ENCODE data around the gene ITGA5.

ITGA5 gene

GRCh38 chr12:54431911-54432814 lies 13.1 kb upstream of the ITGA5 start:
- intact Hi-C loops (cut with DNase I) = no loop called here

DNA sequence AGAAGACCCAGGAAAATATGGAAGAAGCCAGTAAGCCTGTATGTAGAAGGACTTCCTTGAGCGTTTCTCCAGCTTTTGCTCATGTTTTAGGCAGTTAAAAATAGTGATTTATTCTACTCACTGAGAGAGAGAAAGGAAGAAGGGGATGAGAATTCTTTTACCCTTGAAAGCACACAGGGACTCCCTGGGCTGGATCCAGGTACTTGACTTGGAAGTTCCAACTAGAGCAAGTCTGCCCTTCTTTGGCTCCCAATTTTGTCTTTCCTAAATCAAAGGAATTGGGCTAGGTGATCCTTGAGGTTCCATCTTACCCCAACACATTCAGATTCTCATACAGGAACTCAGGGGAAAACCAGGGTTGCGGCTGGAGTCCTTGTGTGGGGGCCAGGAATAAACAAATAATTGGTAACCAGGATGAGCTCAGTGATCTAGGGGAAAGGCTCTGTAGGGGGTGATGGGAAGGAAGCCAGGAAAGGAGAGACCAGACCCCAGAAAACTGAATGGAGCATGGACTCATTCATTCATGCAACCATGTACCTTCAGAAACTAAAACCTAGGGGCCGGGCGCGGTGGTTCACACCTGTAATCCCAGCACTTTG lies 11.5 kb upstream of the ITGA5 start:
- intact Hi-C loops (cut with DNase I) = no loop called here
- DNase-seq = no peak

More at GRCh38 chr12:54431911-54432814, 13.1 kb upstream of the ITGA5 start:
- DNase-seq = no peak

- intact Hi-C loops (cut with DNase I) = no loop called here
- DNase-seq = no peak
Observed at GRCh38 chr12:54429014-54429471, 10.0 kb upstream of the ITGA5 start.

GRCh38 chr12:54428050-54429013 lies 9.3 kb upstream of the ITGA5 start:
- intact Hi-C loops (cut with DNase I) = no loop called here
- no peak for DNase-seq

DNA sequence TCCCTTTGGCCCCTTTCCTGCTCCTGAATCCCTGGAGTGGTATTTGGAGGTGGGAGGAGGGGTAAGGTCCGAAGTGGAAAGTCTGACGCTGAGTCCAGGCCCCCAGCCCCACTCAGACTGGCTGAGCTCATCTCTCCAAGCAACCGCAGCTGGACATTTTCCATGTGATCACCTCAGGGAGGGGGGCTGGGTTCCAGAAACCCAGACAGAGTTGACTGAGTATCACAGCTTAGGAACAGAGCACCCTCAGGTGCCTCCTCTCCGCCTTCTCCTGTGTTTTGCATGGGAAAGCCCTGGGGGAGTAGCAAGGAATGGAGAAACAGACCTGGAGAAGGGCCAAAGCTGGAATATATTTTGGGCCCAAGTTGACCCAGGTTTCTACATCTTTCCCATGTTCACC lies 8.0 kb upstream of the ITGA5 start:
- intact Hi-C loops (cut with DNase I) = no loop called here
- DNase-seq = no peak

GRCh38 chr12:54426690-54427089 lies 7.6 kb upstream of the ITGA5 start:
- intact Hi-C loops (cut with DNase I) = no loop called here
- DNase-seq = no peak

GRCh38 chr12:54425702-54426101 lies 6.6 kb upstream of the ITGA5 start:
- intact Hi-C loops (cut with DNase I) = no loop called here
- DNase-seq = no peak

GRCh38 chr12:54424224-54424623 lies 5.2 kb upstream of the ITGA5 start:
- DNase-seq = no peak
- intact Hi-C loops (cut with DNase I) = no loop called here

- DNase-seq = no peak
- intact Hi-C loops (cut with DNase I) = no loop called here
Observed at GRCh38 chr12:54423816-54424150, 4.7 kb upstream of the ITGA5 start.

DNA sequence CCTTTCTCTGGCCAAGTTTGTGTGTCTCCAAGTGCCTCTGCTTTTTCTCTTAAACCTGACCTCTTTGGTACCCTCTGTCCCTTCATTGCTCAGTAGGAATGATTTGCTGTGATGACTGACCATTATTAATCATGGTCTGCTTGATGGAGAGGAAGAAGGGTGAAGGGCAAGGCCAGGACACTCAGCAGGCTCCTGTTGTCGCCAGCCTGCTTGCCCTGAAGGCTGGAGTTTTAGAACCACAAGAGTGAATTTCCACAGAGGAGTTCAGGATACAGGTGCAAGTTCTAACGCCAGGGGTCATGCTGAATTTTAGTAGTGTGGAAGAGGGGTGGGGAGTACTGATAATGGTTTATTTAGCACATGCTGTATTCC lies 2.8 kb upstream of the ITGA5 start:
- intact Hi-C loops (cut with DNase I) = no loop called here
- no peak for DNase-seq

- intact Hi-C loops (cut with DNase I) = no loop called here
- no peak for DNase-seq
Observed at GRCh38 chr12:54421175-54421878, 2.3 kb upstream of the ITGA5 start.

- intact Hi-C loops (cut with DNase I) = no loop called here
- no peak for DNase-seq
Observed at GRCh38 chr12:54420766-54421144, 1.7 kb upstream of the ITGA5 start.

DNA sequence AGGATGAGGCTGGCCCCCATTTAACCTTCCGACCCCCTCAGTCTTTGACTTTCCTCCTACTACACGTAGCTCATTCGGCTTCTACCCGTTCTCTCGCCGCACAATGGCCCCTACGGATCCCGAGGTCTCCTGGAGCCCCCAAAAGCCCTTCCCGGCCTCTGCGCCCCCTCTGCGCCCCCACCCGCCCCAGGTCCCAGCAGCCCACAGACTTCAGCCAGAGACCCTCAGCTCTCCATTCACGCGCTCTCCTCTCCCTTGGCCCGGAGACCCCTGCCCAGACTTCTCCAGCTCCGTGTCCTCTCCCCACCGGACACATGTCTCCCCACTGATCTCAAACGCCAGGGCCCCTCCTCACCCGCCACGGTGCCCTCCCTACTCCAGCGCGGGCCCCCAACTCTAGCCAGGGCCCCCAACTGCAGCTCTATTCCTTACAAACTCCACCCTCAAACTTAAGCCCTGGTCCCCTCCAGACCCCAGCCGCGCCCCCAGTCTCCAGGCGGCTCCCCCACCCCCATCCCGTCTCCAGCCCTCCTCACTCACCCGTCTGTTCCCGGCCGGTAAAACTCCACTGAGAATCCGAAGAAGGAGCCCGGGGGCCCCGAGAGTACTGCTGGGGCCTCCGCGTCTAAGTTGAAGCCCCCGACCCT lies 502 bp downstream of the ITGA5 start:
- intact Hi-C loops (cut with DNase I) = no loop called here
- no peak for DNase-seq

DNA sequence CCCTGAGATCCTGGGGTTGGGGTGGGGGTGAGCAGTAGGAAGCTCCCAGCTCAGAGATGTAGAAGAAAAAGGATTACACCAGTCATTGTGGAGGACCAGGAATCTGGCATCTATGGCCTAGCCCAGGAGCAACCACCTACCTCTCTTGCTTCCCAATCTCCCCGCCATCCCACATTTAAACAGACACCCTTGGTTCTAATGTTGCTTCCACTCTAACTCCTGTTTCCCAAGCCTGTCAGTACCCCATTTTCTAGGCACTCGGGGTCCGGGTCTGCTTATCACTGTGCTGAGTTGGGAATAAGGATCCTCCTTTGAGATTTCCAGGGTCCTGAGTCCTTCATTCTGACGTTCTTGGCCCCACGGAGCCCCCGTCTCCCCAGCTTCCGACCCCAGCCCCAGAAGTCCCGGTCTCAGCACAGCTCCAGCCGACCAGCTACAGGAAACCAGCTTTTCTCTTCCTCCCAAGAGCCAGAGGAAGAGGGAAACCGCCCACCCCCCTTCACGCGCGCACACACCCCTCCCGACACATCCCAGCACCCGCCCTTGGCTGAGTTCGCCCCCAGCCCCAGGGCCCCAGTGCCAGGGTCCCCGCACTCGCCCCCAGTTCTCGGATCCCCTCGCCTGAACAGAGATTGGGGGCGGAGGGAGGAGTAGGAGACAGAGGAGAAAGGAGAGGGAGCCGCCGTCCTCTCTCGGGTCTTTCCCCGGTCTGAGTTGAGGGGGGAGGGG lies 1.2 kb downstream of the ITGA5 start:
- DNase-seq = no peak
- intact Hi-C loops (cut with DNase I) = no loop called here

GRCh38 chr12:54416687-54417603 lies 2.1 kb downstream of the ITGA5 start:
- intact Hi-C loops (cut with DNase I) = no loop called here
- no peak for DNase-seq

DNA sequence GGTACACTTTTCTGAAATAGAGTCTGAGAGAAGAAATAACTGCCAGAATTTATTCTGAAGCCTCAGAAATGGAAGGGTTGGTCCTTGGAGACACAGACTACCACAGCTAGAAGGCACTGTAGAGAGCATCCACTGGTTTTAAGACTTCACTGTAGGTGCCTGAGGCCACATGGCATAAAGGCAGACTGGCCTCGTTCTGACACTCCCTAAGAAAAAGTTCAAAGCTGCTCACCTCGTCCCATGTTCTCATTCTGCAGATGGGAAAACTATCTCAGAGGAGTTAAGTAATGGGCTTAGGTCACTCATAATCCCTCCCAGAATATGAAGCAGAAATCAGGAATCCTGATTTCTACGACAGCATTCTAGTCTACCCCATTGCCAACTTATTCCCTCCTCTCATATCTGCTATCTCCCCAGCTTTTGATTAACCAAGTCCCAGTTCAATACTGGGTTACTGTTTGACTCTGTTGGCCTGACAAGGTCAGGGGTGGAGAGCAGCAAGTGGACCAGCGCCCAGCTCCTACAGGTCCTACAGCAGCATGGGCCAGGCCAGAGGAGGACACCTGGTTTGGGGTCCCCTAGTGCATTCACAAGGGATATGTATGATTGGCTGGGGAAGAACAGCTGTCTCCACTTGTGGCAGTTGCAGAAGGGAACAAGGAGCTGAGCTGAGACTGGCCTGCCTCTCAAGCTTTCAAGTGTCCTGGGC lies 3.7 kb downstream of the ITGA5 start:
- intact Hi-C loops (cut with DNase I) = no loop called here
- DNase-seq = peak in 1 of 10 donors; percentile 18
